ENCODE results near the gene PPIF. TPM values are rescaled to one million over a fixed set of nuclear protein-coding genes. Genes with fewer than 3 reads are reported as not detected.

Gene PPIF
- total RNA-seq, 4 donors from 2014 or later = 37.2 to 149 (median 51.6) TPM

GRCh38 chr10:79313911-79314439, 33.3 kb upstream of the PPIF start:
- Histone ChIP-seq H3K36me3 (peaks cover 0 to 11% (median 2%) of the 10 kb centered on the region in 4 donors), H3K4me3 (no peak overlapping the region), H3K27ac (peak overlapping the region in 3 of 4 donors; percentile 13 to 59 (median 50)), H3K9me3 (no peaks in the 10 kb centered on the region), H3K4me1 (peaks cover 13 to 39% (median 17%) of the 10 kb centered on the region in 4 donors), H3K27me3 (no peaks in the 10 kb centered on the region)
- in situ Hi-C loops (cut with MboI; ENCODE audit: low pct_ligation_motif_present in 1 of 4, low pct_unique_long_range_greater_than_20kb in 1 of 4, low sequenced_read_pairs in 3 of 4) = no loop called here
- intact Hi-C loops (cut with DNase I; ENCODE audit: low total_unique reads) = no loop called here
- TF ChIP-seq POLR2A (IDR thresholded peaks at IDR 0.05) (no peak), EP300 (IDR thresholded peaks at IDR 0.05; ENCODE audit: low read depth) (no peak), POLR2AphosphoS5 (IDR thresholded peaks at IDR 0.05) (no peak), CTCF (IDR thresholded peaks at IDR 0.05) (no peak)
- 77% methylated on average over 11 of the region's 11 CpGs; no CpG with 5 or more reads in 1 of the 2 donors for WGBS, 2 donors (ENCODE audit: low coverage in 1 of 2)
- no peak for DNase-seq

- no peaks in the 10 kb centered on the region for H3K9me3 ChIP-seq
- DNase-seq = no peak
- peaks cover 13 to 39% (median 17%) of the 10 kb centered on the region in 4 donors for H3K4me1 ChIP-seq
- 67 to 72% methylated on average over 3 to 24 of the region's 25 CpGs for WGBS, 2 donors (ENCODE audit: low coverage in 1 of 2)
- TF ChIP-seq POLR2AphosphoS5 (IDR thresholded peaks at IDR 0.05) (no peak), POLR2A (IDR thresholded peaks at IDR 0.05) (no peak), CTCF (IDR thresholded peaks at IDR 0.05) (no peak), EP300 (IDR thresholded peaks at IDR 0.05; ENCODE audit: low read depth) (no peak)
- no peaks in the 10 kb centered on the region for H3K27me3 ChIP-seq
- in situ Hi-C loops (cut with MboI; ENCODE audit: low pct_ligation_motif_present in 1 of 4, low pct_unique_long_range_greater_than_20kb in 1 of 4, low sequenced_read_pairs in 3 of 4) = no loop called here
- intact Hi-C loops (cut with DNase I; ENCODE audit: low total_unique reads) = no loop called here
- H3K36me3 ChIP-seq = peaks cover 0 to 11% (median 2%) of the 10 kb centered on the region in 4 donors
- no peak overlapping the region for H3K4me3 ChIP-seq
- H3K27ac ChIP-seq = peak overlapping the region in 3 of 4 donors; percentile 13 to 59 (median 50)
These were observed 32.3 kb upstream of the PPIF start for GRCh38 chr10:79314761-79315601.

GRCh38 chr10:79315602-79315920, 31.7 kb upstream of the PPIF start:
- Histone ChIP-seq H3K4me1 (peaks cover 13 to 39% (median 14%) of the 10 kb centered on the region in 4 donors), H3K4me3 (no peak overlapping the region), H3K27ac (no peak overlapping the region), H3K9me3 (no peaks in the 10 kb centered on the region), H3K27me3 (no peaks in the 10 kb centered on the region), H3K36me3 (peaks cover 0 to 11% (median 2%) of the 10 kb centered on the region in 4 donors)
- in situ Hi-C loops (cut with MboI; ENCODE audit: low pct_ligation_motif_present in 1 of 4, low pct_unique_long_range_greater_than_20kb in 1 of 4, low sequenced_read_pairs in 3 of 4) = no loop called here
- no peak for TF ChIP-seq POLR2A (IDR thresholded peaks at IDR 0.05)
- no peak for TF ChIP-seq CTCF (IDR thresholded peaks at IDR 0.05)
- TF ChIP-seq POLR2AphosphoS5 (IDR thresholded peaks at IDR 0.05) = no peak
- TF ChIP-seq EP300 (IDR thresholded peaks at IDR 0.05; ENCODE audit: low read depth) = no peak
- 72 to 82% methylated on average over 4 to 11 of the region's 11 CpGs for WGBS, 2 donors (ENCODE audit: low coverage in 1 of 2)
- intact Hi-C loops (cut with DNase I; ENCODE audit: low total_unique reads) = no loop called here
- DNase-seq = no peak

- no peak for DNase-seq
- TF ChIP-seq POLR2AphosphoS5 (IDR thresholded peaks at IDR 0.05) (no peak), CTCF (IDR thresholded peaks at IDR 0.05) (no peak), POLR2A (IDR thresholded peaks at IDR 0.05) (no peak), EP300 (IDR thresholded peaks at IDR 0.05; ENCODE audit: low read depth) (no peak)
- in situ Hi-C loops (cut with MboI; ENCODE audit: low pct_ligation_motif_present in 1 of 4, low pct_unique_long_range_greater_than_20kb in 1 of 4, low sequenced_read_pairs in 3 of 4) (no loop called here), intact Hi-C loops (cut with DNase I; ENCODE audit: low total_unique reads) (no loop called here)
- Histone ChIP-seq H3K9me3 (no peaks in the 10 kb centered on the region), H3K27me3 (no peaks in the 10 kb centered on the region), H3K4me1 (peaks cover 13 to 39% (median 14%) of the 10 kb centered on the region in 4 donors), H3K4me3 (no peak overlapping the region), H3K27ac (peak overlapping the region in 2 of 4 donors; percentile 8 to 19), H3K36me3 (peaks cover 0 to 11% (median 2%) of the 10 kb centered on the region in 4 donors)
- 46% methylated on average over 13 of the region's 13 CpGs; no CpG with 5 or more reads in 1 of the 2 donors for WGBS, 2 donors (ENCODE audit: low coverage in 1 of 2)
These were observed 30.4 kb upstream of the PPIF start for GRCh38 chr10:79316671-79317431.

Data from transverse colon (tissue), 4 donors.